RWPE1 (cell line): Measurements from ENCODE around the gene CTNNA3.

Source experiments
- CTCF ChIA-PET: fragments of 350-600 bp; sonication (Branson Sonifier 250); formaldehyde crosslinking; extraction: SDS; loops from one replicate; lab custom pipeline; 2021; lab: Yijun Ruan, JAX
- POLR2A ChIA-PET: fragments of 400-600 bp; formaldehyde crosslinking; extraction: SDS; loops from one replicate; lab custom pipeline; 2020; ENCODE audit warnings: antibody characterized with exemption; ENCODE audit not compliant: low non-redundant PET; lab: Yijun Ruan, JAX
- DNase-seq: peaks from one replicate; pipeline ENCODE4 v3.0.0; 2012; ENCODE audit warnings: low spot score
- H3K27ac ChIP-seq: fragments of 450-650 bp; 2 replicates; pipeline ENCODE4 v1.5.1; 2017
- TF ChIP-seq, protein P1 (sequence below): fragments of 450-650 bp; conservative IDR thresholded peaks from 2 replicates; pipeline ENCODE4 v1.5.1; 2017; ENCODE audit warnings: low read depth, mild to moderate bottlenecking

The CTNNA3 gene

DNA sequence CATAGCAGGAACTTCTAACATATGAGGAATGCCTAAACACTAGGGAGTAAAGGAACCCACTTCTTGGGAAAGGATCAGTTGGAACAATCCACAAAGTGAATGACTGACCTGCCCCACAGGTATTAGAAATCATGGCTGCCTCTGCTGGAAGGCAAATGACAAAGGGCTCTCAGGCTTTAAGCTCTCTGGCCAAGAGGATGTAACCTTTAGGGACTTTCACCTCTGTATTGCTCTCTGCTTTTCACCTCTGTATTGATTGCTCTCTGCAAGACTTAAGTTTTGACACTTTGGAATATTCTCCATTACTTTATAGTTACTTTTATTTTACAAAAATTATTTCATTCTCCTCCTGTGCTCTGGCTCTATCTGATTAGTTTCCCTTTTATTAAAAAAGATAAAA lies 522.2 kb downstream of the CTNNA3 start:
- CTCF ChIA-PET: no interaction called here
- no peak overlapping the region for H3K27ac ChIP-seq
- TF ChIP-seq, protein P1, sequence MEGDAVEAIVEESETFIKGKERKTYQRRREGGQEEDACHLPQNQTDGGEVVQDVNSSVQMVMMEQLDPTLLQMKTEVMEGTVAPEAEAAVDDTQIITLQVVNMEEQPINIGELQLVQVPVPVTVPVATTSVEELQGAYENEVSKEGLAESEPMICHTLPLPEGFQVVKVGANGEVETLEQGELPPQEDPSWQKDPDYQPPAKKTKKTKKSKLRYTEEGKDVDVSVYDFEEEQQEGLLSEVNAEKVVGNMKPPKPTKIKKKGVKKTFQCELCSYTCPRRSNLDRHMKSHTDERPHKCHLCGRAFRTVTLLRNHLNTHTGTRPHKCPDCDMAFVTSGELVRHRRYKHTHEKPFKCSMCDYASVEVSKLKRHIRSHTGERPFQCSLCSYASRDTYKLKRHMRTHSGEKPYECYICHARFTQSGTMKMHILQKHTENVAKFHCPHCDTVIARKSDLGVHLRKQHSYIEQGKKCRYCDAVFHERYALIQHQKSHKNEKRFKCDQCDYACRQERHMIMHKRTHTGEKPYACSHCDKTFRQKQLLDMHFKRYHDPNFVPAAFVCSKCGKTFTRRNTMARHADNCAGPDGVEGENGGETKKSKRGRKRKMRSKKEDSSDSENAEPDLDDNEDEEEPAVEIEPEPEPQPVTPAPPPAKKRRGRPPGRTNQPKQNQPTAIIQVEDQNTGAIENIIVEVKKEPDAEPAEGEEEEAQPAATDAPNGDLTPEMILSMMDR: no peak
- POLR2A ChIA-PET: no interaction called here
- no peak for DNase-seq

DNA sequence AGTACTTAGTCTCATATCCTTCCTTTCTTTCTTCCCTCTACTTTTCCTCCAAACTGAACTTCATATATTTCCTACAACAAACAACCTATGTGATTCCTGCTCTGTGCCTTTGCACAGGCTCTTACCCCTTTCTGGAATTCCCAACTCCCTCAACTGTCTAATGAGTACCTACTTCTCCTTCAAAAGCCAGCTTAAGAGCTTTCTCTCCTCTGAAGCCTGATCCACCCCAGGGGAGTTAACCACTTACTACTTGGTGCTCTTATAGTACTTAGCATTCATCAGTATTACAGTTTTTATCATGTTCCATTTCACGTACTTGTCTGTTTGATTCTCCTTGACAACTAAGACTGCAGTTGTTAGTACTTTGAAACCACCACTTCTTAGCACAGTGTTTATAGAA lies 524.0 kb downstream of the CTNNA3 start:
- TF ChIP-seq, protein P1: no peak
- H3K27ac ChIP-seq: no peak overlapping the region
- DNase-seq: no peak
- ChIA-PET POLR2A (interaction anchor here (0.7 kb wide), 1 partner anchor 529 kb away, joined by 3 read pairs; no protein-coding TSS in a partner anchor), CTCF (no interaction called here)

DNA sequence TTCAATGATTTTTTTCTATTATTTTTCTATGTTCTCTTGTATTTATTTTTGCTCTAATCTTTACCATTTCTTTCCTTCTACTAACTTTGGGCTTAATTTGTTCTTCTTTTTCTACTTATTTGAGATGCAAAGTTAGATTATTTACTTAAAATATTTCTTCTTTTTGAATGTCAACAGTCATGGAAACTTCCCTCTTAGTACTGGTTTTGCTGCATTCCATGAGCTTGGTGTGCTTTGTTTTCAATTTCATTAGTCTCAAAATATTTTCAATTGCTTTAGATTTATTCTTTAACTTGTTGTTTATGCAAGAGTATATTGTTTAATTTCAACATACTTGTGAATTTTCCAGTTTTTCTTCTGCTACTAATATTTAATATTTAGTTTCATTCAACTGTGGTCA lies 539.8 kb downstream of the CTNNA3 start:
- no peak overlapping the region for H3K27ac ChIP-seq
- DNase-seq: no peak
- TF ChIP-seq, protein P1: no peak
- CTCF ChIA-PET: interaction anchor here (0.7 kb wide), 1 partner anchor 173 kb away, joined by 5 read pairs; no protein-coding TSS in a partner anchor
- POLR2A ChIA-PET: no interaction called here

DNA sequence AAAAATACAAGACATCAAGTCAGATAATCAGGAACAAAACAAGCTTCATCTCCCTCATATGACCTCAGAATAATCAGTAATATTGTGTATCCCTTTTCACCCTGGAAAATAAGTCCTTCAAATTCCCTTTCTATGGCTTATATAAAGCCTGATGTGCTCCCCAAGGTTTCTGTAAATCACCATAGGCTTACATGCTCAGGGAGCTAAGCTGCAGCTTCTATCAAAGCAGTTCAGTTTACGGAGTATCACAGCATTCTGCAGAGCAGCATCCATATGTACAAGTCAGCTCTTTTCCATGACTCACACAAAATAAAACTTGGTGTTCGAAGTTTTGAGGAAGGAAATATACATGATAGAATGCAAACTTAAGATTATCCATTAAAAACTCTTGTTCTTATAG lies 544.5 kb downstream of the CTNNA3 start:
- TF ChIP-seq, protein P1: no peak
- ChIA-PET POLR2A (no interaction called here), CTCF (interaction anchor here (0.6 kb wide), 1 partner anchor 1157 kb away, joined by 3 read pairs; no protein-coding TSS in a partner anchor)
- H3K27ac ChIP-seq: no peak overlapping the region
- DNase-seq: no peak

DNA sequence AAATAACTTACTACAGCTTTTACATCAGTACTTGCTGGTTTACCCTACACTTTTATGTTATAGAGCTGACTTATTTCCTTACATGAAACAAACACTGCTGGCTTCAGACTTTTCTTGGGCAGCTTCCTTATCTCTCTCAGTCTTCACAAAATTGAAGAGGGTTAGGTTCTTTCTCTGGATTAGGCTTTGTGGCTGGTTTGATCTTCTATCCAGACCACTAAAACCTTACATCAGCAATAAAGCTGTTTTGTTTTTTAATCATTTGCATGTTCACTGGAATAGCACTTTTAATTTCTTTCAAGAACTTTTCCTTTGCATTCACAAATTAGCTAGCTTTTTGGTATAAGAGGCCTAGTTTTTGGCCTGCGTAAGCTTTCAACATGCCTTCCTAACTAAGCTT lies 551.5 kb downstream of the CTNNA3 start:
- ChIA-PET POLR2A (no interaction called here), CTCF (no interaction called here)
- H3K27ac ChIP-seq: no peak overlapping the region
- no peak for DNase-seq
- TF ChIP-seq, protein P1: no peak

DNA sequence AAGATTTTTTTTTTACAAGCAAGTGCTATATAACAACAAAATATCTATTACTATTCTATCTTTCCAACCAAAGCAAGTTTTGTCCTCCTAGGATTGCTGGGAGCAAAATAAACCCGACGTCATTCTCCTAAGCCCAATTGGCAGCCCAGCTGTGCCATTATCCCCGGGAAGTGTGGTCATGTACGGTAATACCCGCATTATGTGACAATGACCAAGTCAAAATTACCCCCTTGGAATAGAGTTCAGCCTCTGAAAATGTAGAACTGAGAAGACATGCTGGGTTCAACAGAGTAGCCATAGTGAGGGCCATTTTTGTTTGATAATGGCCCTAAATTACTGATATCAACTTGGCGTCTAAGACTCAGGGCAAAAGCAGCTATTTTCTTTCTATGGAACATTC lies 554.7 kb downstream of the CTNNA3 start:
- no peak for DNase-seq
- ChIA-PET POLR2A (no interaction called here), CTCF (no interaction called here)
- TF ChIP-seq, protein P1: no peak
- H3K27ac ChIP-seq: no peak overlapping the region
